ENCODE measurements around the gene GGTLC1. TPM values are rescaled to one million over a fixed set of nuclear protein-coding genes. Genes with fewer than 3 reads are reported as not detected.

GGTLC1 gene
- total and polyA plus RNA-seq, 2 of the 8 experiments (the other 6 are each of a cell fraction or from before 2014, with no cell fraction given) = not detected

DNA sequence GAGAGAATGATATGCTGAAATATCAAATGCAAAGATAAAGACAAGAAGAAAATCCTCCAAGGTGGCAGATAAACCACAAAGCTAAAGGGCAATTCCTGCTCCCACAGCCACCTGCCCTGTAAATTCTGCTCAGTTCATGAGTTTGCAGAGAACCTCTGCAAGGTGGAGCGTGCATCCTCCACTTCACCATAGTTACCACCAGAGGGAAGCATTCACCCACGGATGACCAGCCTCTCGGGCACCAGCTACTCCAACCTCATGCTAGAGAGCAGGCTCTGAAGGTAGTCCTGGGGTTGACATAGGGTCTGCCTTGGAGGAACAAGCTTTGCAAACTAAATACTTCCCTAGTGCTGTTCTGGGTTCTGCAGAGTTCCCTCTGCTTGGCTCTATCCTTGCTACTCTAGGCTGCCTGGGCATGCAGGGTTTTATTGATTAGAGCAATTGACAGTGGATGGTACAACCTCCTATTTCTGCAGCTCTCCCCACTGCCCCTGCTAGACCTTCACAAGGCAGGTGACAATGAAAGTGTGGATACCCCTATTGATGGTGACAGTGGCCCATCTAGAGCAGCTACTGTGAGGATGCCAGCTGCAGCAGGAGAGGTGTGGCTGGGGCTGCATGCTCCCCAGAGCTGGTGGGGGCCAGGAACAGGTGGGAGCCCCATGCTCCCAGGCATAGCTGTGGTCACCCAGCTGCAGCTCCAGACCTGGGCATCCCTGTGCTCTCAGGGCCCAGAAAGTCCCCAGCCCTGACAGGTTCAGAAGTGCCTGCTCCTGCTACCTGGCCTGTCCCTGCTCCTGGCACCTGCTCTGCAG is 51.1 kb downstream of the GGTLC1 start:
- no peaks in the 10 kb centered on the region for H3K79me1 ChIP-seq (ENCODE audit: low read depth, low read length)
- H3K4me1 ChIP-seq (replicated peaks in 1 of 4; ENCODE audit: control insufficient read depth in 3 of 4, insufficient read depth in 4 of 4, low read length in 3 of 4) = no peaks in the 10 kb centered on the region
- 15% methylated on average over 3 of the region's 3 CpGs; no CpG with 5 or more reads in 1 of the 2 experiments for WGBS, 2 experiments (ENCODE audit: extremely low coverage in 1 of 2, insufficient coverage in 1 of 2, insufficient read length in 1 of 2, insufficient replicate concordance in 2 of 2, low coverage in 1 of 2, low lambda C conversion rate in 2 of 2, missing lambda C conversion rate in 1 of 2)
- H3K23ac ChIP-seq (ENCODE audit: insufficient read length) = no peak overlapping the region
- no peak overlapping the region for H2BK120ac ChIP-seq (replicated peaks; ENCODE audit: low read depth, low read length)
- H3K27me3 ChIP-seq (replicated peaks in 1 of 4; ENCODE audit: control insufficient read depth in 3 of 4, extremely low read depth in 1 of 4, insufficient read depth in 3 of 4, low read length in 3 of 4) = no peaks in the 10 kb centered on the region
- H3K4me3 ChIP-seq (ENCODE audit: extremely low read depth in 1 of 4, insufficient read depth in 2 of 4, low read depth in 3 of 4, low read length in 4 of 4) = no peak overlapping the region
- H2AK5ac ChIP-seq (ENCODE audit: low read depth, low read length) = no peak overlapping the region
- H2BK15ac ChIP-seq (ENCODE audit: low read length) = no peak overlapping the region
- FAIRE-seq (peak; percentile 95), DNase-seq (ENCODE audit: low read depth in 1 of 2, low spot score in 2 of 2) (peak; percentile 41 to 66)
- H3K4ac ChIP-seq (replicated peaks; ENCODE audit: insufficient read length, low read depth, low read length) = no peak overlapping the region
- H2BK12ac ChIP-seq (ENCODE audit: low read depth, low read length) = no peak overlapping the region
- no peak overlapping the region for H2AFZ ChIP-seq (ENCODE audit: low read length)
- no peak overlapping the region for H3K4me2 ChIP-seq (ENCODE audit: insufficient read depth in 1 of 2, low read depth in 2 of 2, low read length in 2 of 2)
- no peak overlapping the region for H3K9ac ChIP-seq (replicated peaks in 1 of 4; ENCODE audit: extremely low read depth in 1 of 4, low read depth in 3 of 4, low read length in 3 of 4)
- no peaks in the 10 kb centered on the region for H3K79me2 ChIP-seq (ENCODE audit: control insufficient read depth in 1 of 2, insufficient read depth in 2 of 2, low read length in 2 of 2)
- H4K20me1 ChIP-seq (replicated peaks in 1 of 2; ENCODE audit: control insufficient read depth in 1 of 2, insufficient read depth in 2 of 2, low read length in 2 of 2) = no peaks in the 10 kb centered on the region
- H3K18ac ChIP-seq (ENCODE audit: extremely low read depth, low read length) = no peak overlapping the region
- no peak overlapping the region for H2BK20ac ChIP-seq (ENCODE audit: low read length)
- no peak overlapping the region for H3K27ac ChIP-seq (ENCODE audit: low read depth, low read length)
- H3K14ac ChIP-seq (ENCODE audit: insufficient read length) = no peak overlapping the region
- H4K5ac ChIP-seq (ENCODE audit: insufficient read length, low read depth, low read length) = no peak overlapping the region
- CTCF ChIA-PET (ENCODE audit: partially characterized antibody) = interaction anchor here (0.6 to 2.6 kb wide), 60 partner anchors 9 to 1125 kb away, joined by 3 to 24 read pairs (median 5); no protein-coding TSS in a partner anchor
- peaks cover 4% of the 10 kb centered on the region; the same call in 1 of the 2 replicates for H3K23me2 ChIP-seq (ENCODE audit: low read depth, low read length)
- H3K36me3 ChIP-seq (ENCODE audit: control insufficient read depth in 2 of 4, insufficient read depth in 4 of 4, low read length in 3 of 4) = no peaks in the 10 kb centered on the region
- no peak overlapping the region for H2BK5ac ChIP-seq (ENCODE audit: low read depth, low read length)
- H3K56ac ChIP-seq (replicated peaks; ENCODE audit: insufficient read length, low read depth, low read length) = no peak overlapping the region
- H4K91ac ChIP-seq (replicated peaks; ENCODE audit: insufficient read length, low read length) = no peak overlapping the region
- peaks cover 0 to 3% of the 10 kb centered on the region in 2 experiments; a peak in 2 of 4 replicates for H3K9me3 ChIP-seq (ENCODE audit: insufficient read depth in 2 of 2, low read depth in 1 of 2, low read length in 1 of 2)
- H4K8ac ChIP-seq (ENCODE audit: extremely low read depth, insufficient read depth, low read length) = no peak overlapping the region
- POLR2A ChIA-PET (ENCODE audit: partially characterized antibody) = interaction anchor here (1.1 kb wide), 1 partner anchor 11 kb away, joined by 3 read pairs; no protein-coding TSS in a partner anchor
- TF ChIP-seq, protein P1, sequence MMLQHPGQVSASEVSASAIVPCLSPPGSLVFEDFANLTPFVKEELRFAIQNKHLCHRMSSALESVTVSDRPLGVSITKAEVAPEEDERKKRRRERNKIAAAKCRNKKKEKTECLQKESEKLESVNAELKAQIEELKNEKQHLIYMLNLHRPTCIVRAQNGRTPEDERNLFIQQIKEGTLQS (IDR thresholded peaks at IDR 0.05; ENCODE audit: insufficient read depth, low read depth, low read length) = no peak
- TF ChIP-seq RAD21 (IDR thresholded peaks at IDR 0.05 in 1 of 2, conservative IDR thresholded peaks at IDR 0.05 in 1 of 2; ENCODE audit: low read depth in 2 of 2, low read length in 2 of 2) = peak; percentile 98 to 99
- no peak for TF ChIP-seq EGR1 (IDR thresholded peaks at IDR 0.05; ENCODE audit: borderline replicate concordance, low read depth, low read length)
- TF ChIP-seq, protein P2, sequence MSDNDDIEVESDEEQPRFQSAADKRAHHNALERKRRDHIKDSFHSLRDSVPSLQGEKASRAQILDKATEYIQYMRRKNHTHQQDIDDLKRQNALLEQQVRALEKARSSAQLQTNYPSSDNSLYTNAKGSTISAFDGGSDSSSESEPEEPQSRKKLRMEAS (IDR thresholded peaks at IDR 0.05) = peak; percentile 22; the same call in 1 of the 2 replicates
- no peak for TF ChIP-seq CHD1 (IDR thresholded peaks at IDR 0.05; ENCODE audit: low read depth, low read length)
- no peak for TF ChIP-seq RNF2 (IDR thresholded peaks at IDR 0.05; ENCODE audit: borderline replicate concordance, low read depth, low read length, missing control alignments, poor library complexity, severe bottlenecking)
- no peak for TF ChIP-seq TAF7 (optimal IDR thresholded peaks at IDR 0.05; ENCODE audit: borderline replicate concordance, low read depth, low read length)
- TF ChIP-seq TEAD4 (IDR thresholded peaks at IDR 0.05; ENCODE audit: low read depth, low read length) = 0 out of 2 replicates have a peak, but pooled peaks have one; percentile 26
- TF ChIP-seq YY1 (IDR thresholded peaks at IDR 0.05; ENCODE audit: low read depth, low read length) = no peak
- no peak for TF ChIP-seq TBP (IDR thresholded peaks at IDR 0.05; ENCODE audit: low read depth, low read length)

Data from H1 (cell line).